Stimulated activated CD4-positive, alpha-beta T cell treated with anti-CD3 and anti-CD28 coated beads, Interleukin-1b, Interleukin-23, amount 100 ng/mL, for 4 hours (primary cell): ENCODE results near the gene OTOP3.
"Not testable (repeated sequence)": the region's sequence is repeated elsewhere in the genome, so short reads cannot be mapped to it uniquely, and the experiment has no call there.

Source experiments
- DNase-seq, 2 donors: peaks; one replicate each; pipeline ENCODE4 v3.0.0-alpha.2; 2020; ENCODE audit warnings: low read depth in 2 of 2

The OTOP3 gene

GRCh38 chr17:74961657-74962350, 26.1 kb downstream of the OTOP3 start:
- DNase-seq, result peak; percentile 82 to 89

GRCh38 chr17:74962622-74963394, 27.1 kb downstream of the OTOP3 start:
- DNase-seq, result no peak

DNA sequence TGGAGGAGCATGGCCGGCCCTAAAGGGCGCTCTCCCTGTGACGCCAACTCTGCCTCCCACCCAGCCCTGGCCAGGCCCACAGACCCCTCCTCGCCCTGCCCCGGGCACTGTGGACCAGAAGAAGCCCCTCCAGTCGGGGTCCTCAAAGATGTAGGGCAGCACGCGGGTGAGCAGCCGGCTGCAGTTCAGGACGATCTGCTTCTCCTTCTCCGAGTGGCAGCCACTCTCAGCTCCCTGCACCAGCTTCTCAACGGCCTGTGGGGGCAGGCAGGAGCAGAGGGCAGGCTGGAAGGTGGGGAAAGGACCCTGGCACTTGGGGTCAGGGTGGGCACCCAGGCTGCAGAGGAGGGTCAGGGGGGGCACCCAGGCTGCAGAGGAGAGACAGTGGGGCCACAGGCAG, 28.0 kb downstream of the OTOP3 start:
- no peak for DNase-seq

GRCh38 chr17:74964246-74964761, 28.6 kb downstream of the OTOP3 start:
- no peak for DNase-seq

GRCh38 chr17:74964988-74965622, 29.4 kb downstream of the OTOP3 start:
- no peak for DNase-seq

GRCh38 chr17:74968361-74968780, 32.7 kb downstream of the OTOP3 start:
- DNase-seq, result no peak

GRCh38 chr17:74969501-74969900, 33.8 kb downstream of the OTOP3 start:
- not testable (repeated sequence) for DNase-seq

DNA sequence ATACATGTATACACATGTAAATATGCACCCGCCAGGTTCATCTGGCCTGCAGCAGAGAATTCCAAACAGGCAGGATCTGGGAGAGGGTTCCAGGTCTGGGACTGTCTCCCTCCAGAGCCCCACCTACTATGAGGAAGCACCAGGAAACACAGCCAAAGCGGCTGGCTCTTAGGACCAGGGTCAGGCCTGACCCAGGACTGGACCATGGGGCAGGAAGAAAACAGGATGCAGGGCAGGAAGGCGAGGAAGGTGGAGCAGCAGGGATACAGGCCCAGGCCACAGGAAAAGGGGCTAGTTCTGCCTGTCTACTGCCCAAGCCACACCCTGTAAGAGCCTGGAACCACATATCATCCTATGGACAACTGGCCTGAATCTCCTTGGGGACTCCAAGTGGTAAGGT, 34.7 kb downstream of the OTOP3 start:
- DNase-seq, result no peak

DNA sequence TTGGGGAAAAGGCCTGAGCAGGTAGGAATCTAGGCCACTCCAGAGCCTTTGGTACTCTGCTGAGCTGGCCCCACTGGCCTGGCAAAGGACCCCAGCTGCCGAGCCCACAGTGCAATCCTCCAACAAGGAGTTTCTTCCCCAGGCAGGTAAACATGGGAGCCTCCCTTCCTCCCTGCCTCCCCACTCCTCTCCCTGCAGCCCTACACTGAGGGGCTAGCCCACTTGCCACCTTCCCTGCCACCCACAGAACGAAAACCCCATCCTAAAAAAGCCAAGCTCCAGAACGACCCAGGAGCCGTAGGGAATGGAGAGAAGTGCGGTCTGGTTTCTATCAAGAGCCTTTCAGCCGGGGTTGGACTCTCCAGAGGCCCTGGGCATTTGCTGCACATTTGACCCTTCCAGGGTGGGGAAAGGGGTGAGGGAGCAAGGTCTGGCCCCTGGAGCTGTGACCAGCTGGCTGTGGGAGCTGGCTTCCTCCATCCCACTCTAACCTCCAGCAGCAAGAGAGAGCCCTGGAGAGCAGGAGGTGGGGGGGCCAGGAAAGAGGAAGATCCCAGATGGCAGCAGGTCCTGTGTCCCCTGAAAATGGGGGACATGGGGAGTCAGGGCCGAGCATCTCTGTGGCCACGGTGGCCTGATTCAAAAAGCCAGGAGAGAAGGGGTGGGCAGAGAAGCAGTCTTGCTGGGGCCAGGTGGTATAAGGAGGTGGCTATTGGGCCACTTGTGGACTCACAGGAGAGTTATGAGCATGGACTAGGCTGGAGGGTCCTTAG, 35.6 kb downstream of the OTOP3 start:
- no peak for DNase-seq

DNA sequence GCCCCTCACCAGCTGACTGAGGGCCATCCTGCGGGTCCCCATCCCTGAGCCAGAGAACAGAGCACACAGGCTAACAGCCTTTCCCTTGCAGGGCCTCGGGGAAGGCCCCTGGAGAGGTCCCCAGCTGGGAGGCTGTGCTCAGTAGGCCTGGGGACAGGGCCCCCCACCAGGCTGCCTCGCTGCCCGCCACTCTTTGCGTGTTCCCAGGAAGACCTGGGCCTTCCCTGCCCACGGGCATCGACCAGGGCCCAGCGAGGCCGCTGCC, 36.1 kb downstream of the OTOP3 start:
- no peak for DNase-seq

DNA sequence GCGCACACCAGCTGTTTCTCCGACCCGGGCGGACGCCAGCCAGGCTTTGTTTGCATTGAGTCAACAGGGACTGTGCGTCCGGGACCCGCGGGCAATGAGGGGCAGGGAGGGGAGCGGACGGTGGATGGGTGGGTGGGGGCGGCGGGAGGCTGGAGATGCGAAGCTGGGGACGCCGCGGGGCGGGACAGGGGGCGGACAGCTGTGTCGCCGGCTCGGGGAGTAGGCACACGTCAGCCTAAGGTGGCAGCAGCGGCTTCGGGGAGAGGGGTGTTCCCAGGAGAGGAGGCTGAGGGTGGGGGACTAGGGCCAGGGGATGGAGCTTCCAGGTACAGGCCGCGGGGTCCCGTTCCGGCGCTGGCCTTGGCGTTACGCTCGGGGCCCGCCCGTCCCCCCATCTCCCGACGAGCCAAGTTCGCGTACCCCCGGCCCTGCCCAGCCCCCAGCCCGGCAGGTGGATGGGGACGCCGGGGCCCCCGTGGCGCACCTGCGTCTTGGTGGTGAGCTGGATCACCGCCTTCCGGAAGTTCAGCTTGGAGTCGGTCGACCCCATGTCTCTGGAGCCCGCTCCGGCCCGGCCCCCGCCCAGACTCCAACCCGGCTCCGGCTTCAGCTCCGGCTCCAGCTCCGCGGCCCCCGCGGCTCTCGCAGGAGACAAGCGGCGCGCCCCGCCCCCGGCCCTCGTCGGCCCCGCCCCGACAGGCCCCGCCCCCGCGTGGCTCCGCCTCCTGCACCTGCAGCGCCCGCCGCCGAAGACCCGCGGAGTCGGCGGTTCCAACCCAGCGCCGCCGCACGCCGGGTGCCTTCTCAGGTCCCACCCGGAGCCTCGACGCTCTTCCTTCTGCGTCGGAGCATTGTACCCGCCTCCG, 36.6 kb downstream of the OTOP3 start, which contains the start of gene HID1:
HID1 (minus strand) TSS at position 653 of the 866 bp plus-strand sequence; CDS start at position 550, 103 bp downstream.
- peak; percentile 84 to 85 for DNase-seq

GRCh38 chr17:74972973-74973328, 37.3 kb downstream of the OTOP3 start:
- no peak for DNase-seq

DNA sequence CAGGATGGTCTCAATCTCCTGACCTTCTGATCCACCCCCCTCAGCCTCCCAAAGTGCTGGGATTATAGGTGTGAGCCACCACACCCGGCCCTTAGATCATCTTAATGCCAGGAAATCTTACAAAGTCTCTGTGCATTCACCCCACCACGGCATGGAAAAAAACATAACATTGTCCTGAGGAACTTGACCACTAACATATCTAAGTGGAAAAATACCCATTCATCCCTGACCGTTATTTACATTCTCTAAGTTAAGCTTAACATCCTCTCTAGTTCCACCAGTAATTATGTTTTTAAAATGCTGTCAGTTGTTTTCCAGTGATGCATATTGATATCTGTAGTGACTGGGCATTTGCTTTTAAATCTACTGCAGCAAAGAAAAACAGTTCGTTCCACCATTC, 40.2 kb downstream of the OTOP3 start:
- no peak for DNase-seq

DNA sequence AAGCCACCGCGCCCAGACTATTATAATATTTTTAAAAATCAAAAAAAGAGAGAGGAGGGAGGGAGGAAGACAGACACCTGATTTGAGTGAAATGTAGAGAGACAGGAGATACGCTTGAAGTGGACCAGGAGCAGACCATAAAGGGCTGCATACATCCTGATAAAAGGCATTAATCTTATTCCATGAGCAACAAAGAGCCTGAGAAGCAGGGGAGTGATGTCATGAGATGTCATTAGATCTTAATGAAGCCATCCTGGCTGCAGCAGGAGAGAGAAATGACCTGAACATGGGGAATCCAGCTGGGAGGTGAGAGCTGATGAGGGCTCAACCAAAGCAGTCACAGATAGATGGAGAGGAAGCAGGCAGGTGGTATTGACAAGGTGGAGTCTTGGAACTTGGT, 42.1 kb downstream of the OTOP3 start:
- DNase-seq, result no peak

DNA sequence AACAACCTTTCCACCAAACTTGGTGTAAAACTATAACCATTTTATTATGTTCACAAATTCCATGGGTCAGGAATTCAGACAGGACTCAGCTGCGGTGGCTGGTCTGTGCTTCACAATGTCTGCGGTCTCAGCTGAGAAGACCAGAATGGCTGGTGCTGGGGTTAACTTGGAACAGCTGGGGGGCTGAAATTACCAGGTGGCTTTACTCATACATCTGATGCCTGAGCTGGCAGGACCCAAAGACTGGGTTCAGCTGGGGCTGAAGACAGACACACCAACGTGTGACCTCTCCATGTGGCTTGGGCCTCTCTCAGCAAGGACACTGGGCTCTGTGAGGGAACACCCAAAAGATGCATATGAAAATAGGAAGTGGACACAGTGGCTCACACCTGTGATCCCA, 42.5 kb downstream of the OTOP3 start:
- DNase-seq, result no peak

DNA sequence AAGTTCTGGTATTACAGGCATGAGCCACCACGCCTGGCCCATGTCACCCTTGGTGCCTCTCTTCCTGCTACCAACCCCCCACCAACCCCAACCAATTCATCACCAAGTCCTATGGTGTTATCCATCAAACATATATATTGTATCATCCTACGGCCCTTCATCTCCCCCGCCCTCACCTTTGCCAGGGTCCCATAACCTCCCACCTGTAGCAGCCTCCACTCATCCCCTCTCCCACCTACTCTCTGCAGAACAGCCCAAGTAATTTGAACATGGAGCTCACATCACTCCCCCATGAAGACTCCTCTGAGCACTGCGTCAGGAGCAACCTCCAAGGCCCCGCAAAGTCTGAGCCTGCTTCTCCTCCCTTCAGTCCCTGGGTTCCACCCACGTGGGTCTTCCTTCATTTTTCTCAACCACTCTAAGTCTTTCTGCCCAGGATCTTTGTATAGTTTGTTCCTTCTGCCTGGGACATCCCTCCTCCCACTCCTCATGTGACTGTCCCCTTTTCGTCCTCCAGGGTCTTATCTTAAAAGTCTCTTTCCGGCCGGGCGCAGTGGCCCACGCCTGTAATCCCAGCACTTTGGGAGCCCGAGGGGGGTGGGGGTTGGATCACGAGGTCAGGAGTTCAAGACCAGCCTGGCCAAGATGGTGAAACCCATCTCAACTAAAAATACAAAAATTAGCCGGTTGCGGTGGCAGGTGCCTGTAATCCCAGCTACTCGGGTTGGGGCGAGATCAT, 43.9 kb downstream of the OTOP3 start:
- DNase-seq, result no peak

- no peak for DNase-seq
Measured at GRCh38 chr17:74981318-74981978, 45.8 kb downstream of the OTOP3 start.

GRCh38 chr17:74981979-74982662, 46.4 kb downstream of the OTOP3 start:
- peak; percentile 58 to 71 for DNase-seq

DNA sequence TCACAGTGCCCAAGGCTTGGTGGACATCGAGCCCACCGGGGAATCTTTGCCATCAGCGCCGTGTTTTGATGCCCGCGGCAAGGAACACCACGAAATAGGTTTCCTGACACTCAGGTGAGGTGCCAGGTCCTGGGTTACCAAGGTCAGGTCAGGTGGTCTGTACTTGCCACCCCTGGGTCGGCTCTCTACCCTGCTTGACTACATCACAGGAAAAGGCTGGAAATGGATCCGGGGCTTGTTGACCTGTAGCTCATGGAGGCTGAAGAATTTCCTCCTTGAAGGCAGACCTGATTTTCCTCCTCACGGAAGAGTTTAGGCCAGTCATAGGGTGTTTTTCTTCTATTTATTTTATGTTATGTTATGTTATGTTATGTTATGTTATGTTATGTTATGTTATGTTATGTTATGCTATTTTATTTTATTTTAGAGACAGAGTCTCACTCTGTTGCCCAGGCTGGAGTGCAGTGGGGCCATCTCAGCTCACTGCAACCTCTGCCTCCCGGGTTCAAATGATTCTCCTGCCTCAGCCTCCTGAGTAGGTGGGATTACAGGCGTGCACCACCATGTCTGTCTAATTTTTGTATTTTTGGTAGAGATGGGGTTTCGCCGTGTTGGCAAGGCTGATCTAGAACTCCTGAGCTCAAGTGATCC, 47.1 kb downstream of the OTOP3 start:
- DNase-seq, result not testable (repeated sequence)
